H9 (cell line): ENCODE data around the gene SESN2. TPM values are rescaled to one million over a fixed set of nuclear protein-coding genes. Genes with fewer than 3 reads are reported as not detected.

Experiments
- DNase-seq: peaks from one replicate; pipeline ENCODE4 v3.0.0-alpha.2; 2017
- H2AFZ ChIP-seq: one replicate; pipeline ENCODE4 v1.6.1; 2013; ENCODE audit warnings: mild to moderate bottlenecking, low read length, control low read depth, moderate library complexity
- H2AK5ac ChIP-seq: 2 replicates; pipeline ENCODE4 v1.6.1; 2013; ENCODE audit warnings: low read length, control low read depth, mixed read lengths; ENCODE audit not compliant: insufficient read length
- H2BK120ac ChIP-seq: one replicate; pipeline ENCODE4 v1.6.1; 2013; ENCODE audit warnings: low read depth, mild to moderate bottlenecking, low read length, control low read depth, inconsistent platforms; ENCODE audit not compliant: poor library complexity, severe bottlenecking
- H2BK12ac ChIP-seq: 2 replicates; pipeline ENCODE4 v1.6.1; 2013; ENCODE audit warnings: low read length, control low read depth, mixed read lengths, low read depth; ENCODE audit not compliant: insufficient read length
- H2BK15ac ChIP-seq: 2 replicates; pipeline ENCODE4 v1.6.1; 2013; ENCODE audit warnings: low read depth, low read length, control low read depth
- H2BK20ac ChIP-seq: one replicate; pipeline ENCODE4 v1.6.1; 2013; ENCODE audit warnings: low read depth, mild to moderate bottlenecking, low read length, control low read depth, inconsistent platforms; ENCODE audit not compliant: poor library complexity, severe bottlenecking
- H2BK5ac ChIP-seq: 2 replicates; pipeline ENCODE4 v1.6.1; 2013; ENCODE audit warnings: low read length, control low read depth, mixed read lengths; ENCODE audit not compliant: insufficient read length
- H3K14ac ChIP-seq: 2 replicates; pipeline ENCODE4 v1.6.1; 2013; ENCODE audit warnings: low read length, control low read depth; ENCODE audit not compliant: insufficient read depth
- H3K18ac ChIP-seq: 2 replicates; pipeline ENCODE4 v1.6.1; 2013; ENCODE audit warnings: low read depth, mild to moderate bottlenecking, mixed read lengths, low read length, control low read depth; ENCODE audit not compliant: insufficient read length
- H3K23ac ChIP-seq: 2 replicates; pipeline ENCODE4 v1.6.1; 2013; ENCODE audit warnings: low read length, control low read depth, mixed read lengths, low read depth; ENCODE audit not compliant: insufficient read length
- H3K23me2 ChIP-seq: 2 replicates; pipeline ENCODE4 v1.6.1; 2013; ENCODE audit warnings: low read depth, mild to moderate bottlenecking, mixed read lengths, low read length, control low read depth; ENCODE audit not compliant: insufficient read length, poor library complexity, severe bottlenecking
- H3K27ac ChIP-seq: 2 replicates; pipeline ENCODE4 v1.5.1; 2013; ENCODE audit warnings: low read length, control low read depth, mixed read lengths, low read depth; ENCODE audit not compliant: insufficient read length
- H3K27me3 ChIP-seq: 2 replicates; pipeline ENCODE4 v1.6.1; 2013; ENCODE audit warnings: low read length, control low read depth, inconsistent platforms; ENCODE audit not compliant: insufficient read depth
- H3K4ac ChIP-seq: 2 replicates; pipeline ENCODE4 v1.6.1; 2013; ENCODE audit warnings: low read depth, mild to moderate bottlenecking, control low read depth, inconsistent platforms, low read length, moderate library complexity
- H3K4me1 ChIP-seq: 2 replicates; pipeline ENCODE4 v1.6.1; 2013; ENCODE audit warnings: low read length, control low read depth, inconsistent platforms; ENCODE audit not compliant: insufficient read depth
- H3K4me2 ChIP-seq: 2 replicates; pipeline ENCODE4 v1.6.1; 2013; ENCODE audit warnings: low read length, control low read depth, mixed read lengths; ENCODE audit not compliant: insufficient read length, insufficient read depth
- H3K56ac ChIP-seq: 2 replicates; pipeline ENCODE4 v1.6.1; 2013; ENCODE audit warnings: low read depth, mild to moderate bottlenecking, mixed read lengths, low read length, control low read depth; ENCODE audit not compliant: insufficient read length
- H3K79me1 ChIP-seq: 2 replicates; pipeline ENCODE4 v1.6.1; 2013; ENCODE audit warnings: low read depth, mild to moderate bottlenecking, moderate library complexity, low read length, control low read depth, inconsistent platforms; ENCODE audit not compliant: insufficient read depth, poor library complexity, severe bottlenecking
- H3K79me2 ChIP-seq: 2 replicates; pipeline ENCODE4 v1.6.1; 2013; ENCODE audit warnings: low read length, control low read depth, inconsistent platforms; ENCODE audit not compliant: insufficient read depth
- H3K9ac ChIP-seq: 2 replicates; pipeline ENCODE4 v1.6.1; 2013; ENCODE audit warnings: low read length, control low read depth, mixed read lengths; ENCODE audit not compliant: insufficient read length; ENCODE audit errors: extremely low read depth
- H3K9me3 ChIP-seq: one replicate; pipeline ENCODE4 v1.6.1; 2013; ENCODE audit warnings: low read depth, low read length, inconsistent platforms; ENCODE audit not compliant: control insufficient read depth
- H3T11ph ChIP-seq: one replicate; pipeline ENCODE4 v1.6.1; 2013; ENCODE audit warnings: mild to moderate bottlenecking, low read length, control low read depth, inconsistent platforms
- H4K20me1 ChIP-seq: one replicate; pipeline ENCODE4 v1.6.1; 2013; ENCODE audit not compliant: control insufficient read depth, insufficient read length, insufficient read depth
- H4K5ac ChIP-seq: 2 replicates; pipeline ENCODE4 v1.6.1; 2013; ENCODE audit warnings: low read depth, mild to moderate bottlenecking, mixed read lengths, low read length, control low read depth; ENCODE audit not compliant: insufficient read length
- H4K8ac ChIP-seq: replicated peaks from 2 replicates; pipeline ENCODE4 v1.6.1; 2013; ENCODE audit warnings: low read length, control low read depth, mixed read lengths, low read depth; ENCODE audit not compliant: insufficient read length
- H4K91ac ChIP-seq: 2 replicates; pipeline ENCODE4 v1.6.1; 2013; ENCODE audit warnings: low read depth, mild to moderate bottlenecking, moderate library complexity, mixed read lengths, low read length, control low read depth; ENCODE audit not compliant: insufficient read length
- H3K27ac Mint-ChIP-seq, 3 experiments: 2 replicates in 2 of 3; 3 replicates in 1 of 3; pipeline ENCODE4 v1.8.0; 2020 to 2021; ENCODE audit warnings: mixed read lengths in 3 of 3, mild to moderate bottlenecking in 1 of 3, moderate library complexity in 1 of 3
- H3K27me3 Mint-ChIP-seq: 2 replicates; pipeline ENCODE4 v1.8.0; 2021; ENCODE audit warnings: low read depth, mild to moderate bottlenecking, moderate library complexity, mixed read lengths
- H3K36me3 Mint-ChIP-seq, 3 experiments: 2 replicates in 2 of 3; 3 replicates in 1 of 3; pipeline ENCODE4 v1.8.0; 2020 to 2021; ENCODE audit warnings: low read depth in 3 of 3, mixed read lengths in 3 of 3; ENCODE audit not compliant: insufficient read depth in 1 of 3
- H3K4me1 Mint-ChIP-seq, 2 experiments: 2 replicates each; pipeline ENCODE4 v1.8.0; 2020; ENCODE audit warnings: mixed read lengths in 2 of 2
- H3K4me3 Mint-ChIP-seq, 2 experiments: 2 replicates in 1 of 2; 3 replicates in 1 of 2; pipeline ENCODE4 v1.8.0; 2020 to 2021; ENCODE audit warnings: mild to moderate bottlenecking in 2 of 2, mixed read lengths in 2 of 2, moderate library complexity in 1 of 2
- H3K9me3 Mint-ChIP-seq, 2 experiments: 2 replicates in 1 of 2; 3 replicates in 1 of 2; pipeline ENCODE4 v1.8.0; 2020; ENCODE audit warnings: mild to moderate bottlenecking in 2 of 2, mixed read lengths in 2 of 2, moderate library complexity in 1 of 2
- WGBS: extraction: QIAGEN DNeasy Blood & Tissue Kit; methylation state at CpG from one replicate; pipeline ENCODE4 v1.1.7; 2013; ENCODE audit warnings: missing lambda C conversion rate, low lambda C conversion rate, mixed read lengths; ENCODE audit not compliant: insufficient read length; ENCODE audit errors: extremely low coverage; 5-methylcytosine and 5-hydroxymethylcytosine counted together
- total RNA-seq: library from RNA; stranded (reverse); gene quantifications from 2 replicates; pipeline ENCODE4 v1.2.1, GENCODE V29; 2021
- TF ChIP-seq, protein P1 (sequence below): fragments of 200-600 bp; sonication (generic); conservative IDR thresholded peaks from 3 replicates; pipeline ENCODE4 v1.8.0; 2021; ENCODE audit warnings: antibody characterized with exemption, mild to moderate bottlenecking

SESN2 gene
- total RNA-seq, 1 experiment from 2014 or later: 24.6 TPM

DNA sequence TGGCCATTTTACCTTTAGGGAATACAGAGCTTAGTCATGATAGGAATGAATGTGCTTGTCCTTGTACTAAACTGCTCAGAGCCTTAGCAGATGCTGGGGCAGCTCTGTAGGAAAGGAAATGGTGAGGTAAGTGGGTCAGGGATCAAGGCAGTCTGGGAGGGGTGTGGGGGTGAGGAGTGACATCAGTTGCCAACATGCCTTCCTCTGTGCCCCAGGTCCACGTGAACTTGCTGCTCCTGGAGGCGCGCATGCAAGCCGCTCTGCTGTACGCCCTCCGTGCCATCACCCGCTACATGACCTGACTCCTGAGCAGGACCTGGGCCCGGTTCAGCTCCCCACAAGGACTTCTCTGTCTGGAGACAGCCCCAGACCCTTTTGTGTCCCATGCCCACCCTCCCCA is 21.2 kb downstream of the SESN2 start:
- Histone ChIP-seq H4K91ac (no peak overlapping the region), H3K9ac (no peak overlapping the region), H3K27ac (no peak overlapping the region), H3K14ac (no peak overlapping the region), H3K9me3 (no peaks in the 10 kb centered on the region), H2BK5ac (no peak overlapping the region), H3K23ac (no peak overlapping the region), H4K8ac (no peak overlapping the region), H2BK120ac (no peak overlapping the region), H2AFZ (no peak overlapping the region), H2BK12ac (no peak overlapping the region), H2BK20ac (no peak overlapping the region), H3K18ac (no peak overlapping the region), H3K56ac (no peak overlapping the region), H3K4me2 (no peak overlapping the region), H3K4me1 (no peaks in the 10 kb centered on the region), H3K23me2 (no peaks in the 10 kb centered on the region), H2AK5ac (no peak overlapping the region), H3K79me1 (no peaks in the 10 kb centered on the region), H4K20me1 (no peaks in the 10 kb centered on the region), H2BK15ac (no peak overlapping the region), H3T11ph (no peak overlapping the region), H3K4ac (no peak overlapping the region), H3K27me3 (no peaks in the 10 kb centered on the region), H3K79me2 (no peaks in the 10 kb centered on the region), H4K5ac (no peak overlapping the region)
- Mint-ChIP-seq H3K4me1 (peaks cover 3 to 5% of the 10 kb centered on the region in 2 experiments; a peak in 2 of 4 replicates), H3K36me3 (peaks cover 26 to 65% (median 42%) of the 10 kb centered on the region in 3 experiments; a peak in 6 of 7 replicates), H3K9me3 (no peaks in the 10 kb centered on the region), H3K4me3 (no peak overlapping the region), H3K27ac (no peak overlapping the region), H3K27me3 (no peaks in the 10 kb centered on the region)
- WGBS: no CpG with 5 or more reads among the region's 8 CpGs
- no peak for DNase-seq
- TF ChIP-seq, protein P1, sequence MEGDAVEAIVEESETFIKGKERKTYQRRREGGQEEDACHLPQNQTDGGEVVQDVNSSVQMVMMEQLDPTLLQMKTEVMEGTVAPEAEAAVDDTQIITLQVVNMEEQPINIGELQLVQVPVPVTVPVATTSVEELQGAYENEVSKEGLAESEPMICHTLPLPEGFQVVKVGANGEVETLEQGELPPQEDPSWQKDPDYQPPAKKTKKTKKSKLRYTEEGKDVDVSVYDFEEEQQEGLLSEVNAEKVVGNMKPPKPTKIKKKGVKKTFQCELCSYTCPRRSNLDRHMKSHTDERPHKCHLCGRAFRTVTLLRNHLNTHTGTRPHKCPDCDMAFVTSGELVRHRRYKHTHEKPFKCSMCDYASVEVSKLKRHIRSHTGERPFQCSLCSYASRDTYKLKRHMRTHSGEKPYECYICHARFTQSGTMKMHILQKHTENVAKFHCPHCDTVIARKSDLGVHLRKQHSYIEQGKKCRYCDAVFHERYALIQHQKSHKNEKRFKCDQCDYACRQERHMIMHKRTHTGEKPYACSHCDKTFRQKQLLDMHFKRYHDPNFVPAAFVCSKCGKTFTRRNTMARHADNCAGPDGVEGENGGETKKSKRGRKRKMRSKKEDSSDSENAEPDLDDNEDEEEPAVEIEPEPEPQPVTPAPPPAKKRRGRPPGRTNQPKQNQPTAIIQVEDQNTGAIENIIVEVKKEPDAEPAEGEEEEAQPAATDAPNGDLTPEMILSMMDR: no peak
